Suprapubic skin (tissue), 4 donors: ENCODE data around the gene DHX34.

Source experiments
- EP300 ChIP-seq: sonication (generic); formaldehyde crosslinking; IDR thresholded peaks from one replicate; pipeline ENCODE4 v1.6.1; 2017; ENCODE audit warnings: antibody characterized with exemption
- POLR2A ChIP-seq, 2 donors: fragments of 450-650 bp; IDR thresholded peaks; one replicate each; pipeline ENCODE4 v1.6.1; 2017; ENCODE audit warnings: antibody characterized with exemption in 2 of 2, mild to moderate bottlenecking in 2 of 2, moderate library complexity in 2 of 2
- POLR2AphosphoS5 ChIP-seq, 3 donors: sonication (generic); formaldehyde crosslinking; IDR thresholded peaks; one replicate each; pipeline ENCODE4 v1.6.1; 2017; ENCODE audit warnings: antibody characterized with exemption in 3 of 3
- TF ChIP-seq, protein P1 (sequence below), 2 donors: fragments of 200-600 bp in 1 of 2; fragments of 450-650 bp in 1 of 2; sonication (generic) in 1 of 2; IDR thresholded peaks; one replicate each; pipeline ENCODE4 v1.5.1; 2016 to 2019; ENCODE audit warnings: antibody characterized with exemption in 2 of 2, mild to moderate bottlenecking in 1 of 2, moderate library complexity in 1 of 2

DNA sequence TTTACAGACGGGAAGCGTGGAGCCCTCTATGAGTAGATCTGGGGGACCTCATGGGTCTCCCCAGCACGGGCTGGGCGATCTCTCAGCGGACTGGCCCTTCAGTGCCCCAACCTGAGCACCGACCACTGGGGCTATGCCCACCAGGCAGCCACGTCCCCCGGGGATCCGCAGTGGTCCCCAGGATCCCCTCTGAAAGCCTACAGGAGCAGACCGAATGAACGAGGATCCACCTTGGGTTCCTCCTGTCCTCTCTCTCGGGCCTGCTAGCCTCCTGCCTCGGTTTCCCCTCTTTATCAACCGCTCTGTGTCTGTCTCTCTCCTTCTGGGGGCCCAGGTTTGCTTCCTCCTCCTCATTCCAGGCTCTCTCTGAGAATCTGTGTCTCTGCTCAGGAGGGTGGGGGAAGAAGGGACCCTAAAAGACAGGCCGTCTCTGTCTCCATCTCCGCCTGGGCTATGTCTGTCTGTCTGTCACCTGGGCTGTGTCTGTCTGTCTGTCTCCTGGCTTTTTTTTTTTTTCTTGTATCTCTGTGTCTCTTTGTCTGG is 72.2 kb downstream of the DHX34 start:
- TF ChIP-seq, protein P1, sequence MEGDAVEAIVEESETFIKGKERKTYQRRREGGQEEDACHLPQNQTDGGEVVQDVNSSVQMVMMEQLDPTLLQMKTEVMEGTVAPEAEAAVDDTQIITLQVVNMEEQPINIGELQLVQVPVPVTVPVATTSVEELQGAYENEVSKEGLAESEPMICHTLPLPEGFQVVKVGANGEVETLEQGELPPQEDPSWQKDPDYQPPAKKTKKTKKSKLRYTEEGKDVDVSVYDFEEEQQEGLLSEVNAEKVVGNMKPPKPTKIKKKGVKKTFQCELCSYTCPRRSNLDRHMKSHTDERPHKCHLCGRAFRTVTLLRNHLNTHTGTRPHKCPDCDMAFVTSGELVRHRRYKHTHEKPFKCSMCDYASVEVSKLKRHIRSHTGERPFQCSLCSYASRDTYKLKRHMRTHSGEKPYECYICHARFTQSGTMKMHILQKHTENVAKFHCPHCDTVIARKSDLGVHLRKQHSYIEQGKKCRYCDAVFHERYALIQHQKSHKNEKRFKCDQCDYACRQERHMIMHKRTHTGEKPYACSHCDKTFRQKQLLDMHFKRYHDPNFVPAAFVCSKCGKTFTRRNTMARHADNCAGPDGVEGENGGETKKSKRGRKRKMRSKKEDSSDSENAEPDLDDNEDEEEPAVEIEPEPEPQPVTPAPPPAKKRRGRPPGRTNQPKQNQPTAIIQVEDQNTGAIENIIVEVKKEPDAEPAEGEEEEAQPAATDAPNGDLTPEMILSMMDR (IDR thresholded peaks at IDR 0.05), result no peak
- no peak for TF ChIP-seq EP300
- no peak for TF ChIP-seq POLR2A (IDR thresholded peaks at IDR 0.05)
- TF ChIP-seq POLR2AphosphoS5 (IDR thresholded peaks at IDR 0.05), result no peak
